KOPT-K1 (cell line): ENCODE results near the gene CTU2.

Experiments used
- H3K27ac ChIP-seq: fragments of 200-600 bp; sonication (generic); 2 replicates; pipeline ENCODE4 v1.5.1; 2016; ENCODE audit warnings: antibody characterized with exemption, mild to moderate bottlenecking, low read depth, low read length; ENCODE audit not compliant: poor library complexity, severe bottlenecking
- H3K36me3 ChIP-seq: fragments of 200-600 bp; sonication (generic); 2 replicates; pipeline ENCODE4 v1.5.1; 2017; ENCODE audit warnings: antibody characterized with exemption, mild to moderate bottlenecking, low read length, moderate library complexity; ENCODE audit not compliant: insufficient read depth
- H3K9me3 ChIP-seq: fragments of 200-600 bp; sonication (generic); 2 replicates; pipeline ENCODE4 v1.5.1; 2017; ENCODE audit warnings: antibody characterized with exemption, low read length, mild to moderate bottlenecking; ENCODE audit not compliant: insufficient read depth, poor library complexity, severe bottlenecking

The CTU2 gene

GRCh38 chr16:88673716-88674379 is 32.5 kb upstream of the CTU2 start:
- H3K27ac ChIP-seq: no peak overlapping the region
- H3K36me3 ChIP-seq: no peaks in the 10 kb centered on the region

GRCh38 chr16:88676502-88677242 is 29.6 kb upstream of the CTU2 start:
- Histone ChIP-seq H3K9me3 (no peaks in the 10 kb centered on the region), H3K36me3 (no peaks in the 10 kb centered on the region)

More at GRCh38 chr16:88673716-88674379, 32.5 kb upstream of the CTU2 start:
- H3K9me3 ChIP-seq: no peaks in the 10 kb centered on the region

GRCh38 chr16:88677721-88678120 is 28.6 kb upstream of the CTU2 start:
- Histone ChIP-seq H3K9me3 (no peaks in the 10 kb centered on the region), H3K36me3 (no peaks in the 10 kb centered on the region), H3K27ac (no peak overlapping the region)

More at GRCh38 chr16:88676502-88677242, 29.6 kb upstream of the CTU2 start:
- no peak overlapping the region for H3K27ac ChIP-seq

- Histone ChIP-seq H3K9me3 (no peaks in the 10 kb centered on the region), H3K27ac (no peak overlapping the region), H3K36me3 (no peaks in the 10 kb centered on the region)
Measured at GRCh38 chr16:88678224-88678979, 27.9 kb upstream of the CTU2 start.

- Histone ChIP-seq H3K9me3 (no peaks in the 10 kb centered on the region), H3K36me3 (no peaks in the 10 kb centered on the region), H3K27ac (no peak overlapping the region)
Measured at GRCh38 chr16:88680554-88681083, 25.7 kb upstream of the CTU2 start.

GRCh38 chr16:88681084-88681680 is 25.1 kb upstream of the CTU2 start:
- Histone ChIP-seq H3K9me3 (no peaks in the 10 kb centered on the region), H3K27ac (peak overlapping the region; percentile 45), H3K36me3 (no peaks in the 10 kb centered on the region)

GRCh38 chr16:88681709-88682451 is 24.4 kb upstream of the CTU2 start:
- peak overlapping the region; percentile 45 for H3K27ac ChIP-seq
- no peaks in the 10 kb centered on the region for H3K36me3 ChIP-seq
- H3K9me3 ChIP-seq: no peaks in the 10 kb centered on the region

GRCh38 chr16:88684569-88685155 is 21.6 kb upstream of the CTU2 start:
- no peak overlapping the region for H3K27ac ChIP-seq
- H3K36me3 ChIP-seq: no peaks in the 10 kb centered on the region
- no peaks in the 10 kb centered on the region for H3K9me3 ChIP-seq

GRCh38 chr16:88685156-88686061 is 20.9 kb upstream of the CTU2 start:
- Histone ChIP-seq H3K9me3 (no peaks in the 10 kb centered on the region), H3K27ac (no peak overlapping the region), H3K36me3 (no peaks in the 10 kb centered on the region)

GRCh38 chr16:88686062-88686438 is 20.3 kb upstream of the CTU2 start:
- Histone ChIP-seq H3K36me3 (no peaks in the 10 kb centered on the region), H3K27ac (no peak overlapping the region), H3K9me3 (no peaks in the 10 kb centered on the region)

GRCh38 chr16:88686439-88687253 is 19.7 kb upstream of the CTU2 start, which contains the start of gene SNAI3:
Gene SNAI3, minus strand, starts transcription at chr16:88686507. Its CDS starts 101 bp downstream, at chr16:88686406.
- H3K36me3 ChIP-seq: no peaks in the 10 kb centered on the region
- no peak within 1 kb of the TSS for H3K27ac ChIP-seq
- no peaks in the 10 kb centered on the region for H3K9me3 ChIP-seq

- Histone ChIP-seq H3K27ac (no peak overlapping the region), H3K36me3 (no peaks in the 10 kb centered on the region), H3K9me3 (no peaks in the 10 kb centered on the region)
Measured at GRCh38 chr16:88687254-88687576, 19.1 kb upstream of the CTU2 start.

GRCh38 chr16:88687676-88688012 is 18.7 kb upstream of the CTU2 start:
- H3K27ac ChIP-seq: no peak overlapping the region
- H3K36me3 ChIP-seq: no peaks in the 10 kb centered on the region
- H3K9me3 ChIP-seq: no peaks in the 10 kb centered on the region
